Measurements from ENCODE around the gene BRAT1.

Gene BRAT1

DNA sequence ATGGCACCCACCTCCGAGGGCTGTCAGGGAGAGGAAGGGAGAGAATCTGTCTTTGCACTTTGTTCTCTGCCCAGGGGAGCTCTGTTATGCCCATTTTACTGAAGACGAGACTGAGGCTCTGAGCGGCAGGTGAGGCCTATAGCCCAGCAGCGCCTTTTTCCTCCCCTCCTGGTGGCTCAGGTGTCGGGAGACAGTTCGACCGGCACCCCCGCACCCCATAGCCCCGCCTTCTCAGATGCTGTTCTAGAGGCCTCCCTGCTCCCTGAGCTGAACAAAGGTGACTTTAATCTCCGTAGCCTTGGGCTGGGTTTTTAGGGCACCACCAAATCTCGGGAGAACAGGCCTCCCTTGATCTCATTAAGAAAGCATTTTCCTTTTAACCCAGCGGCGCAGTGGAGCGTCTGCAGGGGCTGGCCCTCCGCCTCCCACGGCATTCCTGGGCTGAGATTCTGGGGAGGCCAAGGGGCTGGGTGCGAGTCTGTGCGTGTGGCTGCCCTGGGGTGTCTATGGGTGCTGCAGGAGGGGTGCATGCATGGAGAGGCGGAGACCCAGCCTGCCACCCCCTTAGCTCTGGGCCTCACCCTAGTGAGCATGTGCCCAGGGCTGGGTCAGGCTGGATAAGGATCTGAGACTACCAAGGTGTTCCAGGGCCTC lies 32.4 kb downstream of the BRAT1 start:
- no peak for DNase-seq

- DNase-seq = no peak
Measured at GRCh38 chr7:2521952-2522591, 33.3 kb downstream of the BRAT1 start.

DNA sequence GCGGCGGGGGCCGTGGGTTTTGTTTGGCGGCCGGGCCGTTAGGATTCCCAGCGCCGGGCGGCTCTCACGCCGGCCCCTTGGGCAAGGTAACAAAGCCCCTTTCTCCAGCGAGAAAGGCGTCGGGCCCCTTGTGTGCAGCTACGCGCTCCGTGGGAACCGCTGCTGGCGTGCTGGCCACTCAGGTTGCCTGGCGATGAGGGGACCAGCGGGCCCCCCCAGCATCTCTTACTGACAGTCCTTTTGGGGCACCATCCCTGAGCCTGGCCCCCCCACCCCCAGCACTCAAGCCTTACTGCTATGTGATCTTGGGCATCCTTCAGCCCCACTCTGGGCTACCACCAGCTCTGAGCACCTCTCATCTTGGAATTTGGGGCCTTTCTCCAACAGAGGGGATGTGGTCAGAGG lies 34.0 kb downstream of the BRAT1 start:
- no peak for DNase-seq

DNA sequence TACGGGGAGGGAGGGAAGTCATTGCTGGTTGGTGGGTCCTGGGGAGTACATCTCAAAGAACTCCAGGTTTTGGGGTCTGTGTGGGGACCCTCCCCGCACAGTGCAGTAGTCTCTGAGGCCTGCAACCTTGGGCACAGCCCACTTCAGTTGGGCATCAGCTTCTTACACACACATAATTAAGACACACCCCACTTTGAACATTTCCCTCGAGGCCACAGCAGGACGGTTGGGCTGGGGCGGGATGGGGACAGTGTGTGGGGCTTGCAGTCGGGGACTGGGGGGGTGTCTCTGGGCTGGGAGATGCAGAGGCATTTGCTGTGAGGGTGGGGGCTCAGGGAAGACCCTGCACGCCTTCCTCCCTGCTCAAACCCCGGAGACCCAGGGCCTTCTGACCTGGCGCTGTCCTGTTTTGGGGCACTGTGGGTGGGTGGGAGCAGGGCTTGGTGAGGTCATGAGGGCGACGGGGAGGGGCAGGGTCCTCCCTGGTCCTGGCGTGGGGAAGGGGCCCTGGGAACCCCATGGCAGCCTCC lies 34.5 kb downstream of the BRAT1 start:
- no peak for DNase-seq

DNA sequence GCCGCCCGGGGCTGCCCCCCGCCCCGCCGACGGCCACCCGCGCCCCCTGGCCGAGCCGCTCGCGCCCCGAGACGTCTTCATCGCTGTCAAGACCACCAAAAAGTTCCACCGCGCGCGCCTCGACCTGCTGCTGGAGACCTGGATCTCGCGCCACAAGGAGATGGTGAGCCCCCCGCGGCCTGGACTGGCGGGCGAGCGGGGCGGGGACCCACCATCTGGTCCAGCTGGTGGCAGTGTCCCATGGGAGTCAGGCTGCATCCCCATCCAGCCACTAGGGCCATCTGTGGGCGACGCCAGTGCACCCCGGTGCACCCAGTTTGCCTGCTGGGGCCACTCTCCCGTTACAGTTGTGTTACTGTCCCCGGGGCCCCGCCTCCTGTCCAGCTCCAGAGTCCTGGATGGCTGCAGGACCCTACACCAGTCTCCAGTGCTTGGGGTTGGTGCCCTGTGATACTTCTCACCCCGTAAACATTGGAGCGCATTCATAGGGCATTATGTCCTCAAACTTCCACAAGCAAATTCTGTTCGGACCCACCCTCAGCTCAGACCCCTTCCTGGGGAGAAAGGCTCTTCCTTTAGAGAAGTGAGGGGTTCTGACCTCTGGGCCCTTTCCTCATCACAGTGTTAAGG lies 35.1 kb downstream of the BRAT1 start:
- no peak for DNase-seq

DNA sequence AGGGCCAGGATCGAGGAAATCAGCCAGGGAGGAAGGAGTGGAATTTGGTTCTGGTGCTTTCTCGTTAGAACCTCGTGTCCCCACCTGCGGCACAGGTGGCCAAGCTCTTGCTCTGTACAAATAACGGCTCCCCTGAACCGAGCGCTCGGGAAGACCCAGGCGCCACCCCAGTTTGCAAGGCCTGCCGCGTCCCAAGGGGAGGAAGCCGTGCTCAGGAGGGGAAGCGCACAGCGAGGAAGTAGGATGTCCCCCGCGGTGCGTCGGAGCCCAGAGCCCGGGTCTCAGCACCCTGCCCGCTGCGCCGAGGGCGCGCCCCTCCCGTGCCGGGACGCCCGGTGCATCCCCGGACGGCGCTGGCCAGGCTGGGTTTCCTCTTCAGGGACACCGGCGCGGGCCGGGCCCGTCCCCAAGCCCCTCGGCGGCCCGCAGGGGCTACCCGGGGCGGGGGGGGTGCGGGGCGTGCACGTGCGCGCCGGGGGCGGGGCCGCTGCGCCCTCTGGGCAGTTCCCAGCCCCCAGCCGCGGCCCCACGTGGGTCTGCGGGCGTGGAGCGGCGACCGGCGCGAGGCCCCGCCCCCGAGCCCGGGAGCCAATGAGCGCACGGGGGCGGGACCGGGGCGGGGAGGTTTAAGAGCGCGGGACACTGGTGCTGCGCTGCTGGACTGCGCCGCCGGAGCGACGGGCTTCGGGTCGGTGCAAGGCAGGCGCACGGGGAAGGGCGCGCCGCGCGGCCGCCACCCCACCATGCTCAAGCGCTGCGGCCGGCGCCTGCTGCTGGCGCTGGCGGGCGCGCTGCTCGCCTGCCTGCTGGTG lies 36.0 kb downstream of the BRAT1 start, which contains the start of gene LFNG:
Gene LFNG (plus strand): TSS at position 656 of the 812 bp plus-strand sequence. CDS start 88 bp downstream, at position 744.
- DNase-seq = peak; percentile 82

DNA sequence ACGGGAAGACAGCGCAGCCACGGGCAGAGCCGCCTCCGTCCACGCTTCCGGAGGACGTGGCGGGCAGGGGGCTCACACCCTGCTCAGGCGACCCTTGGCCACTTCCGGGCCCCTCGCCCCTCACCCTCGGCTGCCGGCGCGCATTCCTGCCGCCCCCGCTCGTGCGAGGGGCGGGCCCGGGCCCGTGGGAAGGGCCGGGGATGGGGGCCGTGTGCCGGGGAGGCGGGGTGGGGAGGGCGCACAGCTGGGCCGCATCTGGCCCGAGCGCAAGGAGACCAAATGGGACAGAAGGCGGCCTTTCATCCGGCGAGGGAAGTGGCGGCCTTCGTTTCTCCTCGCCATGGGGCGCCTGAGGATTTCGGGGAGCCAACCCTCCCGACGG lies 36.6 kb downstream of the BRAT1 start:
- DNase-seq = no peak

- DNase-seq = no peak
Measured at GRCh38 chr7:2517678-2518507, 37.4 kb downstream of the BRAT1 start.

DNA sequence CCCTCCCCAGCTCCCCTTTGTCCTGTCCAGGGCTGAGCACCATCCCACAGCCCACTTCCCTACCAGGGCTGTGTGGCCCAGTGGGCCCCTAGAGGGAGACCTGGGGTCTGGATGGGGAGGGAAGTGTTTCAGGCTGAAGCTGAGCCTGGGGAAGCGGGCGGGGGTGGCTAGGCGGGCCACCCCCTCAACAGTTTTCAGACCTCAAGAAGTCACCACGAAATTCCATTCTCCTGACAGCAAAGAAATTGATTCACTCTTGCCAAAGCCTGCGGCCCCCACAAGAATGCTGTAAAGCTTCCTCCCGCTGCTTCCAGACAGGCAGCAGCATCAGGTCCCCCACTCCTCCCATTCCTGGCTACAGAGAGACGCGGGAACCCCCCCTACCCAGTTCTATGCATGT lies 38.3 kb downstream of the BRAT1 start:
- DNase-seq = peak; percentile 64

GRCh38 chr7:2516194-2516555 lies 39.1 kb downstream of the BRAT1 start:
- DNase-seq = no peak

DNA sequence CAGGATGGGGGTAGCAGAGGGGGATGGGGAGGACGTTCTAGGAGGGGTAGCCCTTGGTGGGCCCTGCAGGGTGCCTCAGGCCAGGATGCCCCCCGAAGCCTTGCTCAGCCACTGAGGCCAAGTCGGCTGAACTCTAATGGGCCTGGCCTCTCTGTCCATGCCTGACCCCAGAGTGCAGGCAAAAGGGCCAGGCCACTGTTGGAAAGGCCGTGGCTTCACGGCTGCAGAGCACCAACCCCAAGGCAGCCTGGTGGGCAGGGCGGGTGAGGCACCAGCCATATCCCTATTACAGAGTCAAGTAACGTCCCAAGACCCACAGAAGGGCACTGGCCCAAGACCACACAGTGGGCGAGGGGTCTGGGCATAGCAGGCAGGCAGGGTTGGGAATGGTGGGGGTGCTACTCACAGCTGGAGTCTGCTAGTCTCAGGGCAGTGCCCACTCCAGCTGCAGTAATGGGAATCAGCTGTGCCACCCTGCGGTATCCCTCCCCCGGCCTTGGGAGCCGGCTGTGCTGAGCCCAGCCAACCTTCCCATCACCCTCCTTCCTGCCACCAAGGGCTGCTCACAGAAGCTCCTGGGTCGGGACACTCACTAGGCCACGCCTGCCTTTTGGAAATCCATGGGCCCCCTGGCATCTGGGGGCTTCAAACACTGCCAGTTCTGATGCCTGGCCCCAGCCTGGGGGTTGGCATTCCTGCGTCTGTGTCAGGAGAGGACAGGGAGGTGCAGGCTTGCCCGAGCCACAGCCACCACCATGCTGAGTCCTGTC lies 39.7 kb downstream of the BRAT1 start:
- no peak for DNase-seq

- no peak for DNase-seq
Measured at GRCh38 chr7:2514473-2515423, 40.6 kb downstream of the BRAT1 start.

DNA sequence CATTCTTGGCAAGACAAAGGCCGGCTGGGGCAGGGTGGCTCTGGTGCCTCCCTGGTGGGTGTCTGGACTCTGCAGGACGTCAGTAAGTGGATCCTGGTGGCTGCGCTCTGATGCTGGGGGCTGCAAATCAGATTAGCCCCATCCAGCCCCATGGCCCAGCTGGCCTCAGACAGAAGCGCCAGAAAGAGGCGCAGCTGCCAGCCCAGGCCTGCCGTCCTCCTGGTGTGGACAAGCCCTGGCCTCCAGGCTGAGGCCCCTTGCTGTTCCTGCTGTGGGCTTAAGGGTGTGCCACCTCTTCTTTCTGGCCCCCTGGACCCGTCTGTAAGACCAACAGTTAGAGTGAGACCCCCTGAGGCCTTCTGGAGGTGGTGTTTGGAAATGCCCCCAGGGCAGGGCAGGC lies 41.6 kb downstream of the BRAT1 start:
- DNase-seq = no peak

DNA sequence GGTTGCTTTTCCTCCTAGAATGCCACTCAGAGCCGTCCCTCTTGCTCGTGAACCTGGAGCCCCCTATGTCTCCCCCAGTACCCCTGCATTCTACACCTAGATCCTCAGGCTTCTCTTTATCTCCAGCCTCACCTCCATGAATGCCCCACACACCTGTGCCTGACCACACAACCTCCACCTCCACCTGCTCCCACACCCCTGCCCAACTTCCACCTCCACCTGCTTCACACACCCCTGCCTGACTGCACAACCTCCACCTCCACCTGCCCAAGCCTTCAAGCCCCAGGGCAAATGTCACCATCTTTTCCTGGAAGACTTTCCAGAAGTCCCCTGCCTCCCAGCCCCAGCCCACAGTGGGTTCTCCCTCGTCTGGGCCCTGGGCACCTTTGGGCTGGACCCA lies 42.6 kb downstream of the BRAT1 start:
- DNase-seq = no peak

DNA sequence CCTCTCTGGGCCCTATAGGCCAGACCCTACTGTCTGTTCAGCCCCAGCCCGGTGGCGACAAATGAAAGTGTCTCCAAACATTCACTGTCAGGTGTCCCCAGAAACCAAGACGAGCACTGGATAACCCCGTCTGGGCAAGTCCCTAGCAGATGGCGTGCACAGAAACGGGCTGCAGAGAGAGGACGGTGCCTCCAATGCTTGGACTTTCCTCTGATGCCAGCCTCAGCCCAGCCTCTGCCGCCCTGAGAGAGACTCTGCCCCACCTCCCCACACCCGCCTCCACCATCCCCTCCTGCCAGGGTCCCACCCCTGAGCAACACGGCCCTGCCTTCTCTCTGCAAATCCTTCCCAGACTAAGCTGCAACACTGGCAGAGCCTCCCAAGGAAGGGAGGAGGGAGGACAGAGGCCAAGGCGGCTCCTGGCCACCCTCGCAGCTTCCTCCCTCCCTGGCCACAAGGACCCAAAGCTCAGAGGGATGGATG lies 43.1 kb downstream of the BRAT1 start:
- no peak for DNase-seq

DNA sequence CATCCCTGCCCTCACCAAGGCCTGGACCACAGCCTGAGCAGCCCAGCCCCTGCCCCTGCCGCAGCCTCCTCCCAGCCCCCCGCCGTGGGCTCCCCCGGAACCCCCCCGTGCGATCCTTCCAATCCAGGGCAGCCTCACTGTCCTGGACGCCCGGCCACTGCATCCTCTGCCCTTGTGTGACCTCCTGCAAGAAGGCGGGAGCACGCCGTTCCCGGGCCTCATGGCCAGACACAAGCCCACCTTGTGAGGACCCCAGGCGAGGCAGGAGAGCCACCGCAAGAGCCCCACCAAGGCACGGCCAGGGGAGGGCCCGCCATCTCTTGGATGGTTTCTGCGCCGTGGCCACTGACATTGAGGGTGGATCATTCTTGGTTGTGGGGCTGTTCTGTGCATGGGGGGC lies 43.6 kb downstream of the BRAT1 start:
- no peak for DNase-seq

GRCh38 chr7:2510909-2511768 lies 44.2 kb downstream of the BRAT1 start:
- DNase-seq = no peak

DNA sequence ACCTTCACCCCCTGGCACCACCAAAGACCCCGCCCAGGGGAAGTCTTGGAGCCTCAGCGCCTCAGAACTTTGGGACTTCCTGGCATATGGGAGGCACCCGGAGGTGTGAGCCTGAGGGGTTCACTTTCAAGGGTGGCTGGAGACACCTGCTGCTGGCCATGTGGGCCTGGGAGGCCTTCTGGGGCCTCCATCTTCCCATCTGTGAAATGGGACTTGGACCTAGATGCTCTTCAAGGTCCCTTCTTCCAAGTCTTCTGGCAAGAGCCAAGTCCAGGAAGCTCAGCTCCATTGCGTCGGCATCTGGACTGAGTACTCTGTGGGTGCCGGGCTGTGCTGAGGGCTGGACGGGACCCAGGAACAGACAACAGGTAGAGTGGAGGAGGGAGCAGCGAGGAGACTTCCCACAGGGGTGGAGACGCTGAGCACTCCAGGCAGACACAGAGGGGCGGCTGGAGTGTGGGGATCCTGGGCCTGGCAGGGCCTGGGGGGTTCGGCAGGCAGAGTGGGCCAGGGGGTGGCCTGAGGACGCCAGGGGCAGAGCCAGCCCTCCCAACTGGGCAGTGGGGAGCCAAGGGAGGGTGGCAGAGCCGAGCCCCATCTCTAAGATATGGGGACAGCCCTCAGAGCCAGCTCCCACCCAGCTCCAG lies 45.1 kb downstream of the BRAT1 start:
- DNase-seq = no peak
